HFFc6 (cell line): ENCODE data around the gene CA4. TPM values are rescaled to one million over a fixed set of nuclear protein-coding genes. Genes with fewer than 3 reads are reported as not detected.
"Not testable (repeated sequence)": the region's sequence is repeated elsewhere in the genome, so short reads cannot be mapped to it uniquely, and the experiment has no call there.

Source experiments
- DNase-seq: peaks from one replicate; pipeline ENCODE4 v3.0.0-alpha.2; 2018
- H3K27ac Mint-ChIP-seq: 2 replicates; pipeline ENCODE4 v1.8.0; 2020; ENCODE audit warnings: mild to moderate bottlenecking, mixed read lengths
- H3K27me3 Mint-ChIP-seq: 2 replicates; pipeline ENCODE4 v1.8.0; 2021; ENCODE audit warnings: mild to moderate bottlenecking, moderate library complexity, mixed read lengths; ENCODE audit not compliant: insufficient read depth
- H3K36me3 Mint-ChIP-seq: 2 replicates; pipeline ENCODE4 v1.8.0; 2021; ENCODE audit warnings: low read depth, mixed read lengths
- H3K4me1 Mint-ChIP-seq: 2 replicates; pipeline ENCODE4 v1.8.0; 2020; ENCODE audit warnings: low read depth, mixed read lengths
- H3K4me3 Mint-ChIP-seq: 2 replicates; pipeline ENCODE4 v1.8.0; 2020; ENCODE audit warnings: mild to moderate bottlenecking, moderate library complexity, mixed read lengths
- H3K9me3 Mint-ChIP-seq: 2 replicates; pipeline ENCODE4 v1.8.0; 2020; ENCODE audit warnings: mild to moderate bottlenecking, mixed read lengths
- CTCF ChIP-seq: fragments of 200-600 bp; sonication (generic); IDR thresholded peaks from 2 replicates; pipeline ENCODE4 v1.5.0; 2021; ENCODE audit warnings: antibody characterized with exemption, mild to moderate bottlenecking
- total RNA-seq, 6 experiments: library from RNA; stranded (reverse); fragmentation: NEBNext Ultra II Directional; extraction: Animal tissue kit (Norgen Biotek cat#: 25700); gene quantifications; 2 replicates in 1 of 6; 3 replicates in 5 of 6; pipeline ENCODE4 v1.2.3, GENCODE V29; 2021

The CA4 gene
- total RNA-seq, 6 experiments from 2014 or later, result not detected

GRCh38 chr17:60188759-60189158 is 39.0 kb downstream of the CA4 start:
- Mint-ChIP-seq H3K4me1 (peaks cover 32% of the 10 kb centered on the region), H3K36me3 (peaks cover 46% of the 10 kb centered on the region)

GRCh38 chr17:60190032-60190431 is 40.3 kb downstream of the CA4 start:
- peaks cover 32% of the 10 kb centered on the region for H3K4me1 Mint-ChIP-seq
- not testable (repeated sequence) for H3K9me3 Mint-ChIP-seq, H3K4me3 Mint-ChIP-seq, H3K27me3 Mint-ChIP-seq, H3K27ac Mint-ChIP-seq, DNase-seq
- H3K36me3 Mint-ChIP-seq, result peaks cover 58% of the 10 kb centered on the region

More at GRCh38 chr17:60188759-60189158, 39.0 kb downstream of the CA4 start:
- no peaks in the 10 kb centered on the region for H3K9me3 Mint-ChIP-seq
- no peak overlapping the region for H3K4me3 Mint-ChIP-seq
- TF ChIP-seq CTCF, result no peak
- H3K27me3 Mint-ChIP-seq, result no peaks in the 10 kb centered on the region; the same call in none of the 2 replicates
- H3K27ac Mint-ChIP-seq, result no peak overlapping the region
- DNase-seq, result no peak

GRCh38 chr17:60193032-60193431 is 43.3 kb downstream of the CA4 start:
- peaks cover 11% of the 10 kb centered on the region for H3K4me1 Mint-ChIP-seq
- H3K36me3 Mint-ChIP-seq, result peaks cover 61% of the 10 kb centered on the region
- H3K4me3 Mint-ChIP-seq, H3K27ac Mint-ChIP-seq, H3K27me3 Mint-ChIP-seq, DNase-seq, H3K9me3 Mint-ChIP-seq: not testable (repeated sequence)

- H3K4me1 Mint-ChIP-seq, result peaks cover 7% of the 10 kb centered on the region
- H3K36me3 Mint-ChIP-seq, result peaks cover 66% of the 10 kb centered on the region
- H3K9me3 Mint-ChIP-seq, result no peaks in the 10 kb centered on the region
- H3K4me3 Mint-ChIP-seq, result no peak overlapping the region
- H3K27me3 Mint-ChIP-seq, result peaks cover 4% of the 10 kb centered on the region
- H3K27ac Mint-ChIP-seq, result no peak overlapping the region
- TF ChIP-seq CTCF, result no peak
- no peak for DNase-seq
Measured at GRCh38 chr17:60193482-60193881, 43.7 kb downstream of the CA4 start.

GRCh38 chr17:60194141-60194540 is 44.4 kb downstream of the CA4 start:
- DNase-seq, H3K4me3 Mint-ChIP-seq, H3K9me3 Mint-ChIP-seq, H3K27me3 Mint-ChIP-seq, H3K4me1 Mint-ChIP-seq, H3K27ac Mint-ChIP-seq: not testable (repeated sequence)
- peaks cover 60% of the 10 kb centered on the region for H3K36me3 Mint-ChIP-seq

GRCh38 chr17:60198630-60199029 is 48.9 kb downstream of the CA4 start:
- not testable (repeated sequence) for H3K9me3 Mint-ChIP-seq, H3K27me3 Mint-ChIP-seq, H3K4me3 Mint-ChIP-seq, DNase-seq, H3K4me1 Mint-ChIP-seq, H3K27ac Mint-ChIP-seq
- peaks cover 36% of the 10 kb centered on the region for H3K36me3 Mint-ChIP-seq

GRCh38 chr17:60205782-60206181 is 56.0 kb downstream of the CA4 start:
- H3K4me3 Mint-ChIP-seq, H3K36me3 Mint-ChIP-seq, H3K27ac Mint-ChIP-seq, H3K27me3 Mint-ChIP-seq, DNase-seq, H3K4me1 Mint-ChIP-seq, H3K9me3 Mint-ChIP-seq: not testable (repeated sequence)

- H3K9me3 Mint-ChIP-seq, DNase-seq, H3K27ac Mint-ChIP-seq, H3K4me1 Mint-ChIP-seq, H3K27me3 Mint-ChIP-seq, H3K36me3 Mint-ChIP-seq, H3K4me3 Mint-ChIP-seq: not testable (repeated sequence)
Measured at GRCh38 chr17:60208302-60208701, 58.5 kb downstream of the CA4 start.

Other genes with a start within 250 kb of the CA4 start
- gene RNFT1, start 185.2 kb upstream of the CA4 start, total RNA-seq, result 10 to 100 TPM in 4 of 6 experiments, 1 to 10 TPM in 2; 9.4 to 11.9 (median 10.9) TPM
- 10 to 100 TPM; 16.2 to 27.1 (median 21.0) TPM for gene HEATR6, start 71.1 kb upstream of the CA4 start, total RNA-seq
- gene USP32, start 242.2 kb downstream of the CA4 start, total RNA-seq, result 10 to 100 TPM; 46.7 to 57.3 (median 51.7) TPM